ENCODE measurements around the gene ZNF580.

ZNF580 gene

GRCh38 chr19:55605637-55606470 is 34.9 kb upstream of the ZNF580 start, which contains the start of gene ZNF865:
TSS of gene ZNF865 (plus strand) at chr19:55605647. CDS start at chr19:55613619, 7,972 bp downstream.
- FAIRE-seq (peak; percentile 87), DNase-seq (ENCODE audit: extremely low spot score, insufficient read length, low read depth) (peak; percentile 50)

DNA sequence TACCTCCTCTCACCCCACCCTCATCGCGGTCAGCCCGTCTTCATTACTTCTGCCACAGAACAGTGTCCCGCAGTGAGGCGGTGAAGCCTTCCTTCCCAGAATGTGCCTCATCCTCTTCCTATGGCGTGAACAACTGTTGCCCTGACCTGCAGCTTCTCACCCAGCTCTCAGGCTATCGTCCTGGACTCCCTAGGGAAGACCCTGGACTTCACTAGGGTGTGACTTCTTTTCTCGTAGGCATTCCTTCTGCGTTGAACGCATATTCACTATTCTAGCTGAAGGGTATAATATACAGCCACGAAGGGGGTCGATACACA is 34.4 kb upstream of the ZNF580 start:
- FAIRE-seq (no peak), DNase-seq (ENCODE audit: extremely low spot score, insufficient read length, low read depth) (no peak)

DNA sequence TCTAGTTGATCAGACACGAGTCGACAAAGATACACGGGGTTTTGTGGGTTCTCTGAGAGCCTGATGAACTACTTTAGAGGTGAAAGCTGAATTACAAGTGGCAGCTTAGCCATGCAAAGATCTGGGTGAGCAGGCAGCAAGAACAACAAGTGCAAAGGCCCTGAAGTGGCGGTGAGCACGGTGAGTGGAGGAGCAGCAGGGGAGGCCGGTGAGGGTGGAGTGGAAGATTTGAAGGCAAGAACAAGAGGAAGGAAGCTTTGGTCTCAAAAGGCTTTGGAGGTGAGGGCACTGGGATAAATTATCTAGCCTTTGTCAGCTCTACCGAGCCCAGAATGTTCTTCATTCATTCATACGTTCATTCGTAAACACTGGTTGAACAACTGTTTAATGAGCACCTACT is 34.0 kb upstream of the ZNF580 start:
- no peak for DNase-seq (ENCODE audit: extremely low spot score, insufficient read length, low read depth)
- FAIRE-seq, result no peak

DNA sequence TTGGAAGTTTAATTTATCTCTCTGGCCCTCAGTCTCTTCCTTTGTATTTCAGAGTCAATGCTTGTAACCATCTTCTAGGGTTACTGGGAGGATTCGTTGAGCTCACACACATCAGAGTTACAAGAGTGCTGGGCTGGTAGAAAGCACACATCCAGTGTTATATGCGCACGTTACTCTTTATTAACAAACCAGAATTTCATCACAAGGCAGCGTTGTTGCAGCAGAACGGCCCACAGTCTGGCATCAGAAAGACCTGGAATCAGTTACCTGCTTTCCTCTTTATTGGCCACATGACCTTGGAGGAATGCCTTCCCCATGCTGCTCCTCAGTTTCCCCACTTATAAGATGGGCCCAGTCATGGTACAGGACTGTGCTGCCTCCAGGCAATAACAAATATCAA is 31.5 kb upstream of the ZNF580 start:
- FAIRE-seq (no peak), DNase-seq (ENCODE audit: extremely low spot score, insufficient read length, low read depth) (no peak)

GRCh38 chr19:55611300-55611982 is 29.4 kb upstream of the ZNF580 start:
- FAIRE-seq, result no peak
- DNase-seq (ENCODE audit: extremely low spot score, insufficient read length, low read depth), result no peak

- FAIRE-seq, result peak; percentile 15
- DNase-seq (ENCODE audit: extremely low spot score, insufficient read length, low read depth), result no peak
Measured at GRCh38 chr19:55611983-55612645, 28.7 kb upstream of the ZNF580 start.

GRCh38 chr19:55613396-55613795 is 27.4 kb upstream of the ZNF580 start:
- DNase-seq (ENCODE audit: extremely low spot score, insufficient read length, low read depth) (no peak), FAIRE-seq (no peak)

DNA sequence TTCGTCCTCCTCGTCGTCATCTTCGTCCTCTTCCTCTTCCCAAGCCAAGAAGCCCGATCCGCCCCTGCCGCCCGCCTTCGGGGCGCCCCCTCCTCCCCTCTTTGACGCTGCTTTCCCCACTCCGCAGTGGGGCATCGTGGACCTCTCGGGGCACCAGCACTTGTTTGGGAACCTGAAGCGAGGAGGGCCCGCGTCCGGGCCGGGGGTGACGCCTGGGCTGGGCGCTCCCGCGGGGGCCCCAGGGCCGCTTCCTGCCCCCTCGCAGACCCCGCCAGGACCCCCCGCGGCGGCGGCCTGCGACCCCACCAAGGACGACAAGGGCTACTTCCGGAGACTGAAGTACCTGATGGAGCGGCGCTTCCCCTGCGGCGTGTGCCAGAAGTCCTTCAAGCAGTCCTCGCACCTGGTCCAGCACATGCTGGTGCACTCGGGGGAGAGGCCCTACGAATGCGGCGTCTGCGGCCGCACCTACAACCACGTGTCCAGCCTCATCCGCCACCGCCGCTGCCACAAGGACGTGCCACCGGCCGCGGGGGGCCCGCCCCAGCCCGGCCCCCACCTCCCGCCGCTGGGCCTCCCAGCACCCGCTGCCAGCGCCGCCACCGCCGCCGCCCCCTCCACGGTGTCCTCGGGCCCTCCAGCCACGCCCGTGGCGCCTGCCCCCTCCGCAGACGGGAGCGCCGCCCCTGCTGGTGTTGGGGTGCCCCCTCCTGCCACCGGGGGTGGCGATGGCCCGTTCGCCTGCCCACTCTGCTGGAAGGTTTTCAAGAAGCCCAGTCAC is 26.7 kb upstream of the ZNF580 start:
- no peak for DNase-seq (ENCODE audit: extremely low spot score, insufficient read length, low read depth)
- no peak for FAIRE-seq

DNA sequence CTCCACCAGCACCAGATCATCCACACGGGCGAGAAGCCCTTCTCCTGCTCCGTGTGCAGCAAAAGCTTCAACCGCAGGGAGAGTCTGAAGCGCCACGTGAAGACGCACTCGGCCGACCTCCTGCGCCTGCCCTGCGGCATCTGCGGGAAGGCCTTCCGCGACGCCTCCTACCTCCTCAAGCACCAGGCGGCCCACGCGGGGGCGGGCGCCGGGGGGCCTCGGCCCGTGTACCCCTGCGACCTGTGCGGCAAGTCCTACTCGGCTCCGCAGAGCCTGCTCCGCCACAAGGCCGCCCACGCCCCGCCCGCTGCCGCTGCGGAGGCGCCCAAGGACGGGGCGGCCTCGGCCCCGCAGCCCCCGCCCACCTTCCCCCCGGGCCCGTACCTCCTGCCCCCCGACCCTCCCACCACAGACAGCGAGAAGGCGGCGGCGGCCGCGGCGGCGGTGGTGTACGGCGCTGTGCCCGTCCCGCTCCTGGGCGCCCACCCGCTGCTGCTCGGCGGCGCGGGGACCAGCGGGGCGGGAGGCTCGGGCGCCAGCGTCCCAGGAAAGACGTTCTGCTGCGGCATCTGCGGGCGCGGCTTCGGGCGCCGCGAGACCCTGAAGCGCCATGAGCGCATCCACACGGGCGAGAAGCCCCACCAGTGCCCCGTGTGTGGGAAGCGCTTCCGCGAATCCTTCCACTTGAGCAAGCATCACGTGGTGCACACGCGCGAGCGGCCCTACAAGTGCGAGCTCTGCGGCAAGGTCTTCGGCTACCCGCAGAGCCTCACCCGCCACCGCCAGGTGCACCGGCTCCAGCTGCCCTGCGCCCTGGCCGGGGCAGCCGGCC is 25.9 kb upstream of the ZNF580 start:
- FAIRE-seq (no peak), DNase-seq (ENCODE audit: extremely low spot score, insufficient read length, low read depth) (no peak)

- DNase-seq (ENCODE audit: extremely low spot score, insufficient read length, low read depth), result no peak
- FAIRE-seq, result no peak
Measured at GRCh38 chr19:55615543-55616394, 25.0 kb upstream of the ZNF580 start.

GRCh38 chr19:55616395-55616875 is 24.4 kb upstream of the ZNF580 start:
- no peak for DNase-seq (ENCODE audit: extremely low spot score, insufficient read length, low read depth)
- no peak for FAIRE-seq

GRCh38 chr19:55617426-55617825 is 23.4 kb upstream of the ZNF580 start:
- DNase-seq (ENCODE audit: extremely low spot score, insufficient read length, low read depth), result no peak
- no peak for FAIRE-seq

GRCh38 chr19:55618426-55618825 is 22.4 kb upstream of the ZNF580 start:
- no peak for DNase-seq (ENCODE audit: extremely low spot score, insufficient read length, low read depth)
- FAIRE-seq, result no peak

DNA sequence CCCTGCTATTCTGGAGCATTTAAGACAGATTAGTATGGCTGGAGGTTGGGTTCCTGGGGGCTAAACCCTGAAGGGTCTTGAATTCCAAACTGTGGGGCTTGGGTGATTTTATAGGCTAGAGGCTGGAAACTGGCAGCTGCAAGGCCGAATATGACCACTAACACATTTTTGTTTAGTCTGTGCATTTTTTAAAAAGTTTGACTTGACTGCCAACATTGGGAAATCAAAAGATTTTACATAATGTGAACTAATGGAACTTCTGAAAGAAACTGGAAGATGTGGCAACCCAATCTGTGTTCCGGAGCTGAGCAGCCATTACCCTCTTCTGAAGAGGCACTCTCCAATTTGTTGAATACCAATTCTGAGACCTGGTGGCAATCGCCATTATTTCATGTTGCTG is 21.5 kb upstream of the ZNF580 start:
- FAIRE-seq, result no peak
- no peak for DNase-seq (ENCODE audit: extremely low spot score, insufficient read length, low read depth)

- FAIRE-seq (no peak), DNase-seq (ENCODE audit: extremely low spot score, insufficient read length, low read depth) (no peak)
Measured at GRCh38 chr19:55620410-55621204, 20.2 kb upstream of the ZNF580 start.

DNA sequence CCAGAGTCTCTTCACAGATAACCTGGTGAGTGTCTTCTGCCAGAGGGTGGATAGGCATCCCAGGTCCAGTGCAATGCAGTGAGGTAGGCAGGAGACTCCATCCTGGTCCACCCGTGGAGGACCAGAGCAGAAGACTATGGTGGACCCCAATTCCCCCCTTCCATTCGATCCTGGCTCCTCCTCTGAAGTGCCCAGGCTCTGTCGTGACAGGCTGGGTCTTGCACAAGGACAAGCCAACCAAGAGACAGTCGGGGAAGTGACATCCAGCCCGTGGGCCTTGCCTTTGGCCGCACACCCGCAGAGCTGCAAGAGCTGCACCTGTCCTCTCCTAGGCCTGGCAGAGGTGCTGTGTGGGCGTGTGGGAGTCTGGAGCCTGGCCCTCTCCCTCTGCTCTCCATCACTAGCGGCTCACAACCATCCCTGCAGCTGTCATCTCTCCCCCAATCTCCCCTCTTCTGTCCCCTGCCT is 19.6 kb upstream of the ZNF580 start:
- DNase-seq (ENCODE audit: extremely low spot score, insufficient read length, low read depth) (no peak), FAIRE-seq (no peak)

DNA sequence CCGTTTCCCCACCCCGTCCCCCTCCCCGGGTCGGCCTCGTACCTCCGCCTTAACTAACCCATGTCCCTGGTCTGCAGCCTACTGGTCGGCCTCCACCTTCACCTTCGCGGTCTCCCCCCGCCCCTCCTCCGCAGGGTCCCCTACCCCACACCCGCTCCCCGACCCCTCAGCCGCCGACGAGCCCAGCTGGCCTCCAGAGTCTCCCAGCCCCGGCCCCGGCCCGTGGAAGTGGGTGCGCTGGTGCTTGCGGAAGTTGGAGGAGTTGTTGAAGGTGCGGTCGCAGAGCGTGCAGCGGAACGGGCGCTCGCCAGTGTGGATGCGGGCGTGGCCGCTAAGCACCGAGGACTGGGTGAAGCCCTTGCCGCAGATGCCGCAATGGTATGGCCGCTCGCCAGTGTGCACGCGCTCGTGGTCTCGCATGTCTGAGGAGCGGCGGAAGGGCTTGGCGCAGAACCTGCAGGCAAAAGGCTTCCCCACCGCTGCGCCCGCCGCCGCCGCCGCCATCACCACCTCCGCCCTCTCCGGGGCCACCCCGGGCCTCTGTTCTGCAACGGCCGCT is 19.1 kb upstream of the ZNF580 start:
- FAIRE-seq, result no peak
- DNase-seq (ENCODE audit: extremely low spot score, insufficient read length, low read depth), result no peak
